HepG2 (cell line): ENCODE data around the gene NAB2. TPM values are rescaled to one million over a fixed set of nuclear protein-coding genes. Genes with fewer than 3 reads are reported as not detected.

Experiments
- AHDC1 ChIP-seq: sonication (generic); formaldehyde crosslinking; IDR thresholded peaks from 2 replicates; pipeline ENCODE4 v1.5.1; 2020; ENCODE audit warnings: mild to moderate bottlenecking, missing genetic modification reagents, borderline replicate concordance
- CTCF ChIP-seq: sonication (generic); formaldehyde crosslinking; IDR thresholded peaks from 2 replicates; pipeline ENCODE4 v1.5.0; 2020; ENCODE audit warnings: mild to moderate bottlenecking, missing genetic modification reagents, moderate library complexity
- HHEX ChIP-seq: IDR thresholded peaks from 2 replicates; pipeline ENCODE4 v1.6.1; 2016; ENCODE audit warnings: control low read depth
- HNF4A ChIP-seq: sonication (generic); formaldehyde crosslinking; IDR thresholded peaks from 2 replicates; pipeline ENCODE4 v1.4.0; 2020; ENCODE audit warnings: missing genetic modification reagents
- HNRNPL ChIP-seq: fragments of 200-400 bp; formaldehyde crosslinking; IDR thresholded peaks from 2 replicates; pipeline ENCODE4 v1.6.1; 2017; ENCODE audit warnings: mild to moderate bottlenecking, low read depth, low read length
- IRX3 ChIP-seq: sonication (generic); formaldehyde crosslinking; IDR thresholded peaks from 2 replicates; pipeline ENCODE4 v1.8.1; 2023; ENCODE audit warnings: mild to moderate bottlenecking, low read depth, missing genetic modification reagents, borderline replicate concordance
- SNRNP70 ChIP-seq: fragments of 200-400 bp; formaldehyde crosslinking; IDR thresholded peaks from 2 replicates; pipeline ENCODE4 v1.6.1; 2017; ENCODE audit warnings: mild to moderate bottlenecking, low read depth, low read length, moderate library complexity
- SOX13 ChIP-seq, 3 experiments: fragments of 450-650 bp in 1 of 3; sonication (generic) in 1 of 3; formaldehyde crosslinking in 1 of 3; IDR thresholded peaks in 2 of 3; conservative IDR thresholded peaks in 1 of 3; 2 replicates each; pipeline versions ENCODE4 v1.5.0 to v1.6.1; 2016 to 2020; ENCODE audit warnings: antibody characterized with exemption in 1 of 3, mild to moderate bottlenecking in 1 of 3, missing compliant biosample characterization in 1 of 3, missing genetic modification reagents in 1 of 3, moderate library complexity in 1 of 3
- ZBTB7B ChIP-seq: sonication (generic); formaldehyde crosslinking; IDR thresholded peaks from 2 replicates; pipeline ENCODE4 v1.4.0; 2020; ENCODE audit warnings: missing genetic modification reagents
- ZFP90 ChIP-seq: sonication (generic); formaldehyde crosslinking; IDR thresholded peaks from 2 replicates; pipeline ENCODE4 v1.8.0; 2022; ENCODE audit warnings: missing genetic modification reagents, mild to moderate bottlenecking, inconsistent platforms, borderline replicate concordance
- ZNF296 ChIP-seq: sonication (generic); formaldehyde crosslinking; conservative IDR thresholded peaks from 2 replicates; pipeline ENCODE4 v1.5.0; 2020; ENCODE audit warnings: mild to moderate bottlenecking, missing genetic modification reagents
- ZNF770 ChIP-seq: sonication (generic); formaldehyde crosslinking; IDR thresholded peaks from 2 replicates; pipeline ENCODE4 v1.5.0; 2020; ENCODE audit warnings: mild to moderate bottlenecking, missing genetic modification reagents
- polyA plus RNA-seq, 8 experiments: library from polyadenylated mRNA; depleted of rRNA in 3 of 8; stranded (reverse) in 7 of 8; unstranded in 1 of 8; fragments of >200 nt; fragmentation: Illumina TruSeq in 4 of 8; extraction: Trizol in 4 of 8; gene quantifications; 2 replicates each; pipeline versions ENCODE4 v1.2.1 to v1.2.3, GENCODE V29; 2011 to 2016; ENCODE audit warnings: low read depth in 4 of 8, missing spikeins in 1 of 8, mixed read lengths in 1 of 8; ENCODE audit not compliant: insufficient read depth in 1 of 8
- total RNA-seq, 5 experiments: library from RNA; depleted of rRNA; stranded (reverse); fragments of >200 nt; fragmentation: Illumina TruSeq; extraction: Trizol; gene quantifications; 2 replicates each; pipeline ENCODE4 v1.2.3, GENCODE V29; 2016; ENCODE audit warnings: low read depth in 1 of 5
- TF ChIP-seq, protein P1 (sequence below): sonication (generic); formaldehyde crosslinking; IDR thresholded peaks from 2 replicates; pipeline ENCODE4 v1.4.0; 2020; ENCODE audit warnings: missing genetic modification reagents
- TF ChIP-seq, protein P2 (sequence below): sonication (generic); IDR thresholded peaks from 2 replicates; pipeline ENCODE4 v1.6.1; 2016; ENCODE audit warnings: low read depth, borderline replicate concordance

The NAB2 gene
- total and polyA plus RNA-seq, 2 of the 13 experiments (the other 11 are each of a cell fraction or from before 2014, with no cell fraction given): 11.7 to 12.9 TPM

GRCh38 chr12:57089271-57090245 lies 644 bp downstream of the NAB2 start (continued):
- TF ChIP-seq ZNF770 (CRISPR knock-in tag) (0 out of 2 replicates have a peak, but pooled peaks have one; percentile 37), SNRNP70 (no peak), CTCF (CRISPR knock-in tag) (peak; percentile 6; the same call in 1 of the 2 replicates), ZFP90 (no peak), SOX13 (IDR thresholded peaks at IDR 0.05) (peak; percentile 9; the same call in 1 of the 2 replicates), SOX13 (CRISPR knock-in tag; conservative IDR thresholded peaks at IDR 0.05 in 1 of 2, IDR thresholded peaks at IDR 0.05 in 1 of 2) (peak in 1 of 2 experiments; percentile 25; a peak in 1 of 4 replicates), ZNF296 (CRISPR knock-in tag) (0 out of 2 replicates have a peak, but pooled peaks have one; percentile 57), HNRNPL (0 out of 2 replicates have a peak, but pooled peaks have one; percentile 22), AHDC1 (CRISPR knock-in tag) (no peak), ZBTB7B (peak; percentile 55; the same call in 1 of the 2 replicates), HHEX (CRISPR knock-in tag) (no peak), IRX3 (no peak), HNF4A (CRISPR knock-in tag) (peak; percentile 38)
- TF ChIP-seq, protein P1, sequence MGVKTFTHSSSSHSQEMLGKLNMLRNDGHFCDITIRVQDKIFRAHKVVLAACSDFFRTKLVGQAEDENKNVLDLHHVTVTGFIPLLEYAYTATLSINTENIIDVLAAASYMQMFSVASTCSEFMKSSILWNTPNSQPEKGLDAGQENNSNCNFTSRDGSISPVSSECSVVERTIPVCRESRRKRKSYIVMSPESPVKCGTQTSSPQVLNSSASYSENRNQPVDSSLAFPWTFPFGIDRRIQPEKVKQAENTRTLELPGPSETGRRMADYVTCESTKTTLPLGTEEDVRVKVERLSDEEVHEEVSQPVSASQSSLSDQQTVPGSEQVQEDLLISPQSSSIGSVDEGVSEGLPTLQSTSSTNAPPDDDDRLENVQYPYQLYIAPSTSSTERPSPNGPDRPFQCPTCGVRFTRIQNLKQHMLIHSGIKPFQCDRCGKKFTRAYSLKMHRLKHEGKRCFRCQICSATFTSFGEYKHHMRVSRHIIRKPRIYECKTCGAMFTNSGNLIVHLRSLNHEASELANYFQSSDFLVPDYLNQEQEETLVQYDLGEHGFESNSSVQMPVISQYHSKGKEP (CRISPR knock-in tag): no peak
- TF ChIP-seq, protein P2, sequence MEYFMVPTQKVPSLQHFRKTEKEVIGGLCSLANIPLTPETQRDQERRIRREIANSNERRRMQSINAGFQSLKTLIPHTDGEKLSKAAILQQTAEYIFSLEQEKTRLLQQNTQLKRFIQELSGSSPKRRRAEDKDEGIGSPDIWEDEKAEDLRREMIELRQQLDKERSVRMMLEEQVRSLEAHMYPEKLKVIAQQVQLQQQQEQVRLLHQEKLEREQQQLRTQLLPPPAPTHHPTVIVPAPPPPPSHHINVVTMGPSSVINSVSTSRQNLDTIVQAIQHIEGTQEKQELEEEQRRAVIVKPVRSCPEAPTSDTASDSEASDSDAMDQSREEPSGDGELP: no peak
